Spinal cord (tissue), 10 donors: Measurements from ENCODE around the gene RASSF7. TPM values are rescaled to one million over a fixed set of nuclear protein-coding genes. Genes with fewer than 3 reads are reported as not detected.

Source experiments
- DNase-seq, 6 donors: peaks; one replicate each; pipeline versions ENCODE4 v3.0.0 to v3.0.0-alpha.2; 2013 to 2015; ENCODE audit warnings: low spot score in 6 of 6, low read depth in 4 of 6
- H3K27ac ChIP-seq: one replicate; pipeline ENCODE4 v1.5.1; 2013; ENCODE audit warnings: low read depth, low read length, control low read depth
- H3K27me3 ChIP-seq: one replicate; pipeline ENCODE4 v1.6.1; 2013; ENCODE audit warnings: low read length; ENCODE audit not compliant: control insufficient read depth, insufficient read depth
- H3K36me3 ChIP-seq: one replicate; pipeline ENCODE4 v1.6.1; 2013; ENCODE audit warnings: low read length; ENCODE audit not compliant: control insufficient read depth, insufficient read depth
- H3K4me1 ChIP-seq: one replicate; pipeline ENCODE4 v1.6.1; 2013; ENCODE audit warnings: low read length; ENCODE audit not compliant: control insufficient read depth, insufficient read depth
- H3K4me3 ChIP-seq: one replicate; pipeline ENCODE4 v1.5.1; 2013; ENCODE audit warnings: low read depth, low read length, control low read depth
- H3K9me3 ChIP-seq: one replicate; pipeline ENCODE4 v1.6.1; 2013; ENCODE audit warnings: low read length; ENCODE audit not compliant: control insufficient read depth, insufficient read depth
- WGBS: methylation state at CpG from one replicate; pipeline ENCODE4 v1.1.5; 2013; ENCODE audit warnings: missing lambda C conversion rate; ENCODE audit not compliant: insufficient coverage; 5-methylcytosine and 5-hydroxymethylcytosine counted together
- polyA plus RNA-seq, 2 donors: library from polyadenylated mRNA; unstranded; fragments of 120-200 nt; gene quantifications; one replicate each; pipeline ENCODE4 v1.2.1, GENCODE V29; 2013; ENCODE audit not compliant: insufficient read length in 2 of 2
- total RNA-seq, 2 donors: library from RNA; depleted of rRNA in 1 of 2; stranded (reverse); fragments of 120-200 nt in 1 of 2; fragments of >200 nt in 1 of 2; gene quantifications; one replicate each; pipeline versions ENCODE4 v1.2.3 to v1.2.4, GENCODE V29; 2013 to 2014
- donor health status: healthy.

Gene RASSF7
- total and polyA plus RNA-seq, 4 donors = 9.2 to 36.8 (median 22.1) TPM

DNA sequence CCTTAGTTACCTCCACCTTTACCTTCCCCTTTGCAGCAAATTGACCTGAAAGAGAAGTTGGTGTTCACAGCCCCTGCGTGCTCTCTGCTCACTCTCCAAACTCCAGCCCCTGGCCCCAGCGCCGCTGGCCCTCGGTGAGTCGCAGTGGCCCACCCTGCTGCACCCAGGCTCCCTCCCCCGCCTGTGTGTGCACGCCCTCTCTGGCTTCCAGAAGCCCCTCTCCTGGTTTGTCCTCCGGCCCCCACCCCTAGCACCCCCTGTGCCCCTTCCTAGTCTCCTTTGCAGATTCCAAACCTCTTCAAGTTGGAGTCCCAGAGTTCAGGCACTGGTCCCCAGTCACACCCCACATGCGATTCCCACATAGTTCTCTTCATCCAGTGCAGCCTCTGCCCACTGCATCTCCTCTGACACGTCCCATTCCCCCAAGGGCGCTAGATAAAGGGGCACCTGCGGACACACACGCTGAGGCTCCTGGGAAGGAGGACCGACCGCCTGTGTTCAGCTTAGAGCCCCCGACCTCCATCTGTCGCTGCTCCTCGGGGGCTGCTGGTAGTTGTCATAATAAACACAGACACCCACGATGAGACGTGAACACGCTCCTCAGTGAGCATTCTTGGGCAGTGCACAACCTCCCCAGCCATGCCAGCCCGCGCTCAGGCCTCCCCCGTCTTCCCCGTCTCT is 14.0 kb downstream of the RASSF7 start:
- no peak overlapping the region for H3K27ac ChIP-seq

GRCh38 chr11:575313-575995 is 14.7 kb downstream of the RASSF7 start:
- no peaks in the 10 kb centered on the region for H3K9me3 ChIP-seq
- H3K27me3 ChIP-seq = peaks cover 8% of the 10 kb centered on the region
- no peak overlapping the region for H3K27ac ChIP-seq
- H3K36me3 ChIP-seq = peaks cover 18% of the 10 kb centered on the region
- H3K4me1 ChIP-seq = peaks cover 45% of the 10 kb centered on the region
- DNase-seq = peak in 2 of 6 donors; percentile 55 to 85
- under 1% methylated on average over 54 of the region's 81 CpGs for WGBS
- peak overlapping the region; percentile 57 for H3K4me3 ChIP-seq

More for the DNA sequence above, 14.0 kb downstream of the RASSF7 start:
- peaks cover 8% of the 10 kb centered on the region for H3K27me3 ChIP-seq
- 18% methylated on average over 24 of the region's 25 CpGs for WGBS
- peak overlapping the region; percentile 57 for H3K4me3 ChIP-seq
- no peak for DNase-seq
- H3K36me3 ChIP-seq = peaks cover 18% of the 10 kb centered on the region
- H3K4me1 ChIP-seq = peaks cover 43% of the 10 kb centered on the region
- no peaks in the 10 kb centered on the region for H3K9me3 ChIP-seq

DNA sequence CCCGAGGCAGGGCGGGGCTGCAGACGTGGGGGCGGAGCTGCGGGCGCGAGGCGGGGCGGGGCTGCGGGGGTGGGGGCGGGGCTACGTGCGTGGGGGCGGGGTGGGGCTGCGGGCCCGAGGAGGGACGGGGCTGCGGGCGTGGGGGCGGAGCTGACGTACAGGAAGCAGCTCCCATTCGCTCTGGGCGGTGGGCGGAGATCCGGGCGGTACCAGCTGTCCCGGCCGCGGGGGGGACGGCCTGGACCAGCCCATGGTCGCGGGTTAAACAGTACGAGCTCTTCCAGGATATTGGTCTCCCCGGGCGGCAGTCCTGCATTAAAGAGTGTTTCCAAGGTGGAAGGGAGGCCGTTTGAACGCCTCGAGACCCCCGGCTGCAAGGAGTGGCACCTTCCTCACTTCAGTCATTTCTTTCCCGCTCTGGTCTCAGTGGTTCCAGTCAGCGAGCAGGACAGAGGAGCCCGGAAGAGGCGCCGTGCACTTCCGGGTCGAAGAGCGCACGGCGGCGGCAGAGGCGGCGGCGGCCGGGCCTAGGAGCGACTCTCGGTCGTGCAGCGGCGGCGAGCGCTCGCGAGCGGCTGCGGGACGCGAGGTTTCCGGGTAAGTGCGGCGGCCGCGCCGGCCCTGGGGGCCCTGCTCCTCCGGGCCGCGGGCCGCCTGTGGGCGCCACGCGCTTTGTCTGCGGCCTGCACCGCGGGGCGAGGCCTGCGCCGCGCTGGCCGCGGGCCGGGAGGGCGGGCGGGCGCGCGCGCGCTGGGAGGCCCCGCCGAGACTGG is 15.4 kb downstream of the RASSF7 start, which contains the start of gene PHRF1:
Gene PHRF1, plus strand, starts transcription at position 475 of the 773 bp plus-strand sequence. CDS start 5,043 bp downstream, outside the sequence.
- WGBS = under 1% methylated on average over 78 of the region's 99 CpGs

GRCh38 chr11:576811-577610 is 16.2 kb downstream of the RASSF7 start:
- Histone ChIP-seq H3K27me3 (peaks cover 8% of the 10 kb centered on the region), H3K4me1 (peaks cover 45% of the 10 kb centered on the region), H3K9me3 (no peaks in the 10 kb centered on the region), H3K4me3 (peak overlapping the region; percentile 85), H3K27ac (no peak overlapping the region), H3K36me3 (peaks cover 28% of the 10 kb centered on the region)
- no peak for DNase-seq
- WGBS = 9% methylated on average over 43 of the region's 48 CpGs

More for the DNA sequence above, 15.4 kb downstream of the RASSF7 start, which contains the start of gene PHRF1:
- DNase-seq = peak; percentile 79 to 98 (median 90)
- Histone ChIP-seq H3K27ac (peak within 1 kb of the TSS; percentile 94), H3K4me3 (peak within 1 kb of the TSS; percentile 89), H3K27me3 (peaks cover 8% of the 10 kb centered on the region), H3K4me1 (peaks cover 45% of the 10 kb centered on the region), H3K36me3 (peaks cover 20% of the 10 kb centered on the region), H3K9me3 (no peaks in the 10 kb centered on the region)

GRCh38 chr11:577611-577894 is 16.8 kb downstream of the RASSF7 start:
- WGBS = 75% methylated on average over 6 of the region's 6 CpGs

DNA sequence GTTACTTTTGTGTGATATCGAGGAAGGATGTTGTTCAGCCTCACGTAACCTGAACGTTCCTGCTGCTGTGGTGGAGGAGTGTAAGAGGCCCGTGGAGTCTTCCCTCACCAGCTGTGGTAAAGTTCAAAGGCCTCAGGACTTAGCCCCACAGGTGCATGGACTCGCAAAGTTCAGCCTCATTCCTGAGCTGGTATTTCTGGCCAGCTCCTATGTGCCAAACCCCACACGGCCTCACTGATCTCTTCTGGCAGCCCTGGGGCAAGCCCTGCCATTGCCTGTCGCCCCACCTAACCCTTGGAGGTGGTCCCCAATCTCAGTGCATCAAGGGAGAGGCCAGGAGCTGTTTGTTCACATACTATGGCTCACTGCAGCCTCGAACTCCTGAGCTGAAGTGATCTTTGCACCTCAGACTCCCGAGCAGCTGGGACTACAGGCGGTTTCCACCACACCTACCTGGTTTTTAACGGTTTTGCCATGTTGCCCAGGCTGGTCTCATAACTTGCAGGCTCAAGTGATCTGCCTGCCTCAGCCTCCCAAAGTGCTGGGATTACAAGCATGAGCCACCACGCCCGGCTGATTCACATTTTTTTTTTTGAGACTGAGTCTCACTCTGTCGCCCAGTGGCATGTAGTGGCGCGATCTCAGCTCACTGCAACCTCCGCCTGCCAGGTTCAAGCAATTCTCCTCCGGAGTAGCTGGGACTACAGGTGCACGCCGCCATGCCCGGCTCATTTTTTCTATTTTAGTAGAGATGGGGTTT is 17.7 kb downstream of the RASSF7 start:
- Histone ChIP-seq H3K4me1 (peaks cover 45% of the 10 kb centered on the region), H3K4me3 (no peak overlapping the region), H3K36me3 (peaks cover 37% of the 10 kb centered on the region), H3K27me3 (peaks cover 8% of the 10 kb centered on the region), H3K9me3 (no peaks in the 10 kb centered on the region), H3K27ac (no peak overlapping the region)
- 87% methylated on average over 17 of the region's 21 CpGs for WGBS
- DNase-seq = no peak

More at GRCh38 chr11:577611-577894, 16.8 kb downstream of the RASSF7 start:
- Histone ChIP-seq H3K4me1 (peaks cover 45% of the 10 kb centered on the region), H3K9me3 (no peaks in the 10 kb centered on the region), H3K27ac (no peak overlapping the region), H3K36me3 (peaks cover 33% of the 10 kb centered on the region), H3K27me3 (peaks cover 8% of the 10 kb centered on the region), H3K4me3 (peak overlapping the region; percentile 85)
- DNase-seq = no peak

DNA sequence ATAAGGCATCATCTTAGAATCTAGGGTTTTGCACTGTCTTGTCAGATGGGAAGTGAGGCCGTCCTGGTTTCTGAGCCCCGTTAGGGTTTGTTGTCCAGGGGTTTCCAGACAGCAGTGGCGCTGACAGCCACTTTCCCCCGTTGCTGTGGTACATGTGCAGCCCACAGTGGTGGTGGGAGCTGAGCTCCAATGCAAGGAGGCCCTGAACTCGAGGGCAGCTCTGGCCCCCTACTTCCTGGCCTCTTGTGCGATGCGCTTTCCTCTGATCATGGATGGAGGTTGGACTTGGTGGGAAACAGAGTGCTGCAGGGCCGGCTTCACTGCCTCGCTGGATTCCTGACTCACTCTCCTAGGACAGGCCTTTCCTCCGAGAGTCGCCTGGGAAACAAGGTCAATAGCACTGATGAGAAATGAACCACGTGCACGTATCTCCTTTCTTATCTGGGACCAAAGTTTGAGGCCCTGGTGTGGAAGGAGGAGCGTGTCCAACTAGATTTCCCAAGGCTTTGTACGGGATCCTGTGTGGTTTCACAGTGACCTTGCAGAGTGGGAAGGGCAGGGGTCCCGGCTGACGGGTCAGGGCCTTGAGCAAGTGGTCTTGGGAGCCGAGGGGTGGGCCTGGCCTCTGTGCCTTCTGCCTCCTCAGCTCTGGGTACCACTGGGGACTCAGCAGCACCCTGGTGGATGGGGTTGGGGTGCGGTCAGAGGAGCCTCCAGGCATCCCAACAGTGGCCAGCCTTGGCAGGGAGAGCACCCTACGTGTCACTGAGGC is 19.2 kb downstream of the RASSF7 start:
- Histone ChIP-seq H3K4me1 (peaks cover 37% of the 10 kb centered on the region), H3K4me3 (no peak overlapping the region), H3K27me3 (peaks cover 2% of the 10 kb centered on the region), H3K9me3 (no peaks in the 10 kb centered on the region), H3K36me3 (peaks cover 52% of the 10 kb centered on the region), H3K27ac (no peak overlapping the region)
- DNase-seq = no peak
- 77% methylated on average over 17 of the region's 20 CpGs for WGBS

GRCh38 chr11:581342-581741 is 20.6 kb downstream of the RASSF7 start:
- no peak overlapping the region for H3K27ac ChIP-seq
- no peaks in the 10 kb centered on the region for H3K9me3 ChIP-seq
- WGBS = 91% methylated on average over 12 of the region's 14 CpGs
- H3K27me3 ChIP-seq = no peaks in the 10 kb centered on the region
- peaks cover 32% of the 10 kb centered on the region for H3K4me1 ChIP-seq
- peaks cover 57% of the 10 kb centered on the region for H3K36me3 ChIP-seq
- no peak overlapping the region for H3K4me3 ChIP-seq
- DNase-seq = no peak
